ENCODE measurements around the gene CNN2.

The CNN2 gene

GRCh38 chr19:1025960-1026782 is at the start of gene CNN2:
TSS of gene CNN2 (plus strand) at chr19:1026608. CDS start at chr19:1026662, 54 bp downstream.
- DNase-seq (ENCODE audit: low spot score): peak; percentile 72

- no peak for DNase-seq (ENCODE audit: low spot score)
These were observed 49.3 kb upstream of the CNN2 start for GRCh38 chr19:977058-977464.

GRCh38 chr19:979318-979741 is 47.1 kb upstream of the CNN2 start:
- DNase-seq (ENCODE audit: low spot score): no peak

- DNase-seq (ENCODE audit: low spot score): no peak
These were observed 46.0 kb upstream of the CNN2 start for GRCh38 chr19:980133-980998.

- DNase-seq (ENCODE audit: low spot score): peak; percentile 63
These were observed 43.7 kb upstream of the CNN2 start for GRCh38 chr19:982567-983170.

- DNase-seq (ENCODE audit: low spot score): peak; percentile 82
These were observed 42.0 kb upstream of the CNN2 start, which contains the start of gene WDR18 for GRCh38 chr19:984165-984967. TSS of gene WDR18 (plus strand) at chr19:984345. CDS start at chr19:984354, 9 bp downstream.

GRCh38 chr19:986083-986482 is 40.3 kb upstream of the CNN2 start:
- DNase-seq (ENCODE audit: low spot score): no peak

GRCh38 chr19:988081-988480 is 38.3 kb upstream of the CNN2 start:
- DNase-seq (ENCODE audit: low spot score): no peak

GRCh38 chr19:988510-988909 is 37.9 kb upstream of the CNN2 start:
- DNase-seq (ENCODE audit: low spot score): no peak

GRCh38 chr19:989381-990081 is 36.9 kb upstream of the CNN2 start:
- no peak for DNase-seq (ENCODE audit: low spot score)

- no peak for DNase-seq (ENCODE audit: low spot score)
These were observed 36.3 kb upstream of the CNN2 start for GRCh38 chr19:990119-990571.

GRCh38 chr19:990746-991145 is 35.7 kb upstream of the CNN2 start:
- DNase-seq (ENCODE audit: low spot score): no peak

- DNase-seq (ENCODE audit: low spot score): peak; percentile 59
These were observed 35.1 kb upstream of the CNN2 start for GRCh38 chr19:991174-991931.

- no peak for DNase-seq (ENCODE audit: low spot score)
These were observed 34.3 kb upstream of the CNN2 start for GRCh38 chr19:991932-992669.

GRCh38 chr19:992670-993055 is 33.7 kb upstream of the CNN2 start:
- no peak for DNase-seq (ENCODE audit: low spot score)

- no peak for DNase-seq (ENCODE audit: low spot score)
These were observed 33.0 kb upstream of the CNN2 start for GRCh38 chr19:993361-993830.

- DNase-seq (ENCODE audit: low spot score): no peak
These were observed 32.5 kb upstream of the CNN2 start for GRCh38 chr19:993831-994393.

GRCh38 chr19:994516-994915 is 31.9 kb upstream of the CNN2 start:
- DNase-seq (ENCODE audit: low spot score): no peak
